ENCODE data around the gene OOEP.

Gene OOEP

GRCh38 chr6:73364121-73364520, 5.6 kb downstream of the OOEP start:
- no peak for DNase-seq

GRCh38 chr6:73363537-73363875, 6.2 kb downstream of the OOEP start:
- no peak for DNase-seq

GRCh38 chr6:73362869-73363536, 6.7 kb downstream of the OOEP start:
- DNase-seq = no peak

GRCh38 chr6:73362358-73362757, 7.3 kb downstream of the OOEP start, which contains the start of gene KHDC3L:
TSS of gene KHDC3L (plus strand) at chr6:73362658. CDS start at chr6:73362730, 72 bp downstream.
- DNase-seq = no peak

GRCh38 chr6:73353636-73354593, 15.8 kb downstream of the OOEP start, which contains the start of gene DPPA5:
TSS of gene DPPA5 (minus strand) at chr6:73354276. CDS start at chr6:73354225, 51 bp downstream.
- DNase-seq = no peak

- DNase-seq = no peak
Observed at GRCh38 chr6:73349311-73349710, 20.4 kb downstream of the OOEP start.

GRCh38 chr6:73348550-73349204, 21.0 kb downstream of the OOEP start:
- DNase-seq = no peak

- no peak for DNase-seq
Observed at GRCh38 chr6:73343164-73343563, 26.5 kb downstream of the OOEP start.

- no peak for DNase-seq
Observed at GRCh38 chr6:73342174-73342573, 27.5 kb downstream of the OOEP start.

GRCh38 chr6:73341335-73341734, 28.4 kb downstream of the OOEP start:
- DNase-seq = no peak

GRCh38 chr6:73340048-73340447, 29.6 kb downstream of the OOEP start:
- DNase-seq = no peak

GRCh38 chr6:73339340-73339739, 30.4 kb downstream of the OOEP start:
- DNase-seq = no peak

GRCh38 chr6:73329201-73329600, 40.5 kb downstream of the OOEP start:
- no peak for DNase-seq

- DNase-seq = no peak
Observed at GRCh38 chr6:73328790-73329189, 40.9 kb downstream of the OOEP start.

GRCh38 chr6:73325656-73326055, 44.0 kb downstream of the OOEP start:
- no peak for DNase-seq

- no peak for DNase-seq
Observed at GRCh38 chr6:73323323-73323722, 46.4 kb downstream of the OOEP start.
